Medulla oblongata (tissue), 1 donor: ENCODE data around the gene SFT2D2.

ENCODE experiments used
- DNase-seq: peaks from one replicate; pipeline ENCODE4 v3.0.0-alpha.2; 2015; ENCODE audit errors: extremely low spot score

SFT2D2 gene

GRCh38 chr1:168223261-168223660, 2.5 kb upstream of the SFT2D2 start:
- no peak for DNase-seq

- no peak for DNase-seq
Measured at GRCh38 chr1:168223681-168224540, 1.9 kb upstream of the SFT2D2 start.

- DNase-seq, result no peak
Measured at GRCh38 chr1:168224991-168225390, 813 bp upstream of the SFT2D2 start.

GRCh38 chr1:168227620-168228019, 1.8 kb downstream of the SFT2D2 start:
- DNase-seq, result no peak

- no peak for DNase-seq
Measured at GRCh38 chr1:168229893-168230292, 4.1 kb downstream of the SFT2D2 start.

- DNase-seq, result no peak
Measured at GRCh38 chr1:168230709-168231108, 4.9 kb downstream of the SFT2D2 start.

GRCh38 chr1:168234846-168235547, 9.2 kb downstream of the SFT2D2 start:
- no peak for DNase-seq

- no peak for DNase-seq
Measured at GRCh38 chr1:168235548-168235885, 9.7 kb downstream of the SFT2D2 start.

GRCh38 chr1:168235937-168236336, 10.1 kb downstream of the SFT2D2 start:
- DNase-seq, result no peak

GRCh38 chr1:168236836-168237611, 11.2 kb downstream of the SFT2D2 start:
- DNase-seq, result peak; percentile 62

- no peak for DNase-seq
Measured at GRCh38 chr1:168243198-168243597, 17.4 kb downstream of the SFT2D2 start.

GRCh38 chr1:168243636-168244212, 17.9 kb downstream of the SFT2D2 start:
- no peak for DNase-seq

- DNase-seq, result no peak
Measured at GRCh38 chr1:168245042-168245441, 19.2 kb downstream of the SFT2D2 start.

GRCh38 chr1:168246506-168246905, 20.7 kb downstream of the SFT2D2 start:
- peak; percentile 62 for DNase-seq

GRCh38 chr1:168252204-168252733, 26.5 kb downstream of the SFT2D2 start:
- DNase-seq, result no peak

GRCh38 chr1:168256164-168256563, 30.4 kb downstream of the SFT2D2 start:
- DNase-seq, result no peak

GRCh38 chr1:168257397-168257796, 31.6 kb downstream of the SFT2D2 start:
- no peak for DNase-seq

GRCh38 chr1:168259567-168259966, 33.8 kb downstream of the SFT2D2 start:
- no peak for DNase-seq

GRCh38 chr1:168260393-168260792, 34.6 kb downstream of the SFT2D2 start:
- DNase-seq, result no peak

GRCh38 chr1:168261390-168261789, 35.6 kb downstream of the SFT2D2 start:
- no peak for DNase-seq

GRCh38 chr1:168263130-168263529, 37.3 kb downstream of the SFT2D2 start:
- DNase-seq, result no peak

- no peak for DNase-seq
Measured at GRCh38 chr1:168264296-168264695, 38.5 kb downstream of the SFT2D2 start.
